Measurements from ENCODE around the gene OGDHL.
"Not testable (repeated sequence)": the region's sequence is repeated elsewhere in the genome, so short reads cannot be mapped to it uniquely, and the experiment has no call there.

OGDHL gene

DNA sequence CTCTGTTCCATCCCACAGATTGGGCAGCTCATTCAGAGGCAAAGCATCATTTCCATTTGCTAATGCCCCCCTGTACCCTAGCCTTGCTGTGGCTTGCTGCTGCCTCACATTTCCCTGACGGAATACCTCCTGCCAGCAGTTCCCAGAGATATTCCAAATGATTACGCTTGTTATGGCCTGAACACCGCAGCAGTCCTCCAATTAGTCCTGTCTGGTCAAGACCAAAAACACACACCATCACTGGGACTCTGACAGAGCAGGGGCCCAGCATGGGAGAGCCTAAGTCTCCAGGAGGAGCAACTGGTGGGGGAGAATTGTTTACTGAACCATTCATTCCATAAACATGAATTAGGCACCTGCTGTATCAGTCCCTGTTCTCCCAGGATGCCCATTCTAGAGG is 6.1 kb downstream of the OGDHL start:
- no peak for DNase-seq (ENCODE audit: low read depth)

DNA sequence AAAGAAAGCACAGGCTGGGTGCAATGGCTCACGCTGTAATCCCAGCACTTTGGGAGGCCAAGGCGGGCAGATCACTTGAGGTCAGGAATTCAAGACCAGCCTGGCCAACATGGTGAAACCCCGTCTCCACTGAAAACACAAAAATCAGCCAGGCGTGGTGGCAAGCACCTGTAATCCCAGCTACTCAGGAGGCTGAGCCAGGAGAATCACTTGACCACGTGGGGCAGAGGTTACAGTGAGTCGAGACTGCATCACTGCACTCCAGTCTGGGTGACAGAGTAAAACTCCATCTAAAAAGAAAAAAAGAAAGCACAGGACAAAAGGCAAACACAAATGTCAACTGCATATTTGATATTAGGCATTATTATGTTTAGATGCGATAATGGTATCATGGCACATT is 7.2 kb downstream of the OGDHL start:
- DNase-seq (ENCODE audit: low read depth), result not testable (repeated sequence)

DNA sequence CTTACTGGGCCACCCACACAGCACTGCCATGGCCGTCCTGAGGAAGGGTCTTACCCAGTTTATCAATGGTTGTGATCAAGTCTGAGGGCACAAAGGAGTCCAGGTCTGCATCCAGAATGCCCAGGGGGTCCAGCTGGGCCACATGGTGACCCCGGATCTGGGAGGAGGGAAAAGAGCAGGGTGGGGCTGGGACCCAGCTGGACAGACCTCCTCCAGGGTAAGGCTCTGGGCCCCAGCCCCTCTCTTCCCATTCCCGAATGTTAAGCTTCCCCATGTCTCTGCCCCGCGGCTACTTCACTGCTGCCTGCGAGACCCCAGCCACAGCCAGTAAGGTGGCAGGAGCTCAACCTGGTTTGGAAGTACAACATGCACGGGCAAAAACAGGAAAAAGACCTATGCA is 9.5 kb downstream of the OGDHL start:
- no peak for DNase-seq (ENCODE audit: low read depth)

DNA sequence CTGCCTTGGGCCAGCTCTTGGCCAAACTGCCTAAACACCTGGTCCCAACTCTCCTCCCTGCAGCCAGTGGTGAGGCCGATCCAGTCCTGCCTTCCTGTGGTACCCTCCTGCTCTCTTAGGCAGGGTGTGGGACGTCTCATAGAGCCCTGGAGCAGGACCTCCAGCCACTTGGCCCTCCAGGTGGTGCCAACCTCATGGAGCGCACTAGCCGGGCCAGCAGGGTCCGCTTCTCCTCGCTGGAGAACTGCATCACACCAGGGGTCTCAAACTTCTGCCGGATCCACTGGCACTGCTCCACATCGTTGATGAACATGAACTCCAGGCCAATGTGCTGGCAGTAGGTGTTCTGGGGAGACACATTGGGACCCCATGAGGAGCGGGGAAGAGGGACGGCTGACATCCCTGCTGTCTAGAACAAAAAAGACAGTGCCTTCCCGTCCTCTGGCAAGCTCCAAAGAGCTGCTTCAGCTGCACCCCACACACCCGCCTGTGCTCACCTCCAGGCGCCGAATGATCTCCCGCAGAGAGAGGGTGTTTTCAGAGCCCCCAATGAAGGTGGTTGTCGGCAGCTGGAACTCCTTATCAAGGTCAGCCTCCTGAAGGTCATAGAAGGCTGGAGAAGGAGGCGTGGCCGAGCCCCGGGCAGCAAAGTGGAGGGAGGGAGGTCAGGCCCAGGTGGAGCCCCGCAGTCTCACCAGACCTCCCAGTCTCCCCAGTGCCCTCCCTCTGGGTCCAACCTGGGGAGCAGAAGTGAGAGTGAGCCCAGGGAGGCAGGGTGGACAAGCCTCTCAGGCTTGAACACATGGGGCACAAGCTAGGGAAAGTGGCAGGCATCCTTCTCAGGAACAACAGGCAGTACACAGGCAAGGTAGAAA is 10.2 kb downstream of the OGDHL start:
- no peak for DNase-seq (ENCODE audit: low read depth)

DNA sequence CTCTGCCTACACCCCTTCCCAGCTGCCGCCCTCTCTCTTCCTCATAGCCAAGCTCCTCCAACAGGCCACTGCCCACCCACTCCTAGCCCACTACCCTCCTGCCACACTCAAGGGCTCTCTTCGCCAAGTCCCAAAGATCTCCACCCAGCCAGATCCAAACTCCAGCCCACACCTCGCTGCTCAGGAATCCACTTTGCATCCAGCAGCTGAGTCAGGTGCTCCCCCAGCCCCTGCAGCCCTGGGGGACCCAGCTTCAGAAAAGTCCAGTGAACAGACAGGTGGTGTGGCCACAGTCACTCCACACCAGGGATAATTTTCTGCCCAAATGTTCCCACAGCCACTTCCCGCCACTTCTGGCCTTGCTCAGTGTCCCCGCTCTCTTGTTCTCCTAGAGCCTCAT is 10.9 kb downstream of the OGDHL start:
- DNase-seq (ENCODE audit: low read depth), result no peak

DNA sequence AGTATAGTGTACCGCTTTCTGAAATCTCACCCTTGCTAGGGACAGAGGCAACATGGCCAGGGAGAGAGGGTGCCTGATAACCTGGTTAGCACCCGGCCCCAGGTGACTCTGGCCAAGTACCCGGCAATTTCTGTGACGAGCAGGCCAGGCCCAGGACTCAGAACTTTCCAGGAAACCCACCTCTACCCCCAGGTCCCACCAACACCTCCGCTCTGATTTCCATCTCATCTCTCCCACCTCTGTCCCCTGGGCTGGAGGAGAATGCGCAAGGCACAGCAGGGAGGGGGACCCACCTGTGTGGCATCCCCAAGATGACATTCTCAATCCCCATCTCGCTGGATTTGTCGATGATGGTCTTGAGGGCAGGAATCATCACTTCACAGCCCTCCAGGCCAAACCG is 11.6 kb downstream of the OGDHL start:
- no peak for DNase-seq (ENCODE audit: low read depth)

DNA sequence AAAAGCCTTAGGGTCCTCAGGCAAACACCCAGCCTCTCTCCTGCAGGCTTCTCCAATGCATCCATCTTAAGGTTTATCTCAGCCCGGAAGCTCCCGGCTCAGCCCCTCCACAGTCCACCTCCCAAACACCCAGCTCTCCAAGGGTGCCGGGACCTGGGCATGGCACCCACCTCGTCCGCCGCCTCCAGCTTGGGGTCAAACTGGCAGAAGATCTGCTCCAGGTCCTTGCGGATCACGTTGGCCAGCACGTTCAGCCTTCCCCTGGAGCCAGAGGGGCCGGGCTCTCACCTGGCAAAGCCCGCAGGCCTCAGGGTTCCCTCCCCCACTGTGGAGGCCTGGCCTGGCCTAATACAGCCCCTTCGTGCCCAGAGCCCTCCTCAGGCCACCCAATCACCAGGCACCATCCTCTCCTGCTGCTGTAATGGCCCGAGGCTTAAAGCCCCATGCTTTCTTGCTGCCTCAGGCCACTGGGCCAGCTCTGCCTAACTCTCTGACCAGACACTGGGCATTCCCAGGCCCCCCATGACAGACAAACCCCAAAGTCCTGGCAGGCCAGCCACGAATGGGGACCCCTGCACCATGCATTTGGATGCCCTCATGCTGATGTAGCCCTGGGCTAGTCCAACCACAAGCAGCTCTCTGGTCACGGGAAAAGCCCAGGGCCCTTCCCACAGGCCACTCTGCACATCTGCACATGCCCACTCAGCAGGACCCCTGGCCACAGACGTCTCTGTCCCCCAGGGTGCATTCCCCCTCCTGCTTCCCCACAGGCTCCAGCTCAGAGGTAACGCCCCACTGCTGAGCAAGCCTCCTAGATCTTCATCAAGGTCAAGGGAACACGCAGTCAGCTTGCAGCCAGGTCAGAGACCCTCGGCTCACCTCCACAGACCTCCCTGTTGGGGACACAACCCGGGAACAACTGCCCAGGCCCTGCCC is 12.3 kb downstream of the OGDHL start:
- no peak for DNase-seq (ENCODE audit: low read depth)

DNA sequence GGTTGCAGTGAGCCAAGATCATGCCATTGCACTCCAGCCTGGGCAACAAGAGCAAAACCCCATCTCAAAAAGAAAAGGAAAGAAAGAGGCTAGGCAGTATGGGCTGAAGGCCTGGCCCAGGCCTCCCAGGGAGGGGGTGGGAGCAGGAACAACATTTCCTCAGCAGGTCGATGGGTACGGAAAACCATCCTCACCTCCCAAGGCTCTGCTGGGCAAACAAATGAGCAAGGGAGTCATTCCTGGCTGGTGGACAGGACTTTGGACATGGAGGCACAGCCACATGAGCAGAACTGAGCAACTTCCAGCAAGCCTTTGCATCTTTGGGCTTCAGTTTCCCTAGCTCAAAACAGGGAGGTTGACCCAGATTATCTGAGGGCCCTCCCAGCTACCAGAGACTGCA is 13.0 kb downstream of the OGDHL start:
- no peak for DNase-seq (ENCODE audit: low read depth)

DNA sequence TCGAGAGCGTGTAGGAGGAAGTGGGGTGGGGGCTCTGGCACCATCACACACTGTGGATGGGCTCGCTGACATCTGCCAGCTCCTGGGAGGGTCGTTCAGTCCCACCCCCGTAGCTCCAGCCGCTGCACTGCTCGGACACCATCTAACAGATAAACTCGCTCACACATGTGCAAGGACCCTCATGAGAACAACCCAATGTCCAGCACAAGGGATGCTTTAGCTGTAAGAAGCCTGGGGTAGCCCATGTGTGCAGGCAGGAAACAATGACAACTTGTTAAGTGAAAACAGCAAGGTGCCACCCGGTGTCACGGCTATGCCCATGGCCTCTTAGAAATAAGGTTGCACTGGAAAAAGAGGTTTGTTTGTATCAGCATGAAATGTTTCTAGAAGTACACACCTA is 14.1 kb downstream of the OGDHL start:
- DNase-seq (ENCODE audit: low read depth), result no peak

DNA sequence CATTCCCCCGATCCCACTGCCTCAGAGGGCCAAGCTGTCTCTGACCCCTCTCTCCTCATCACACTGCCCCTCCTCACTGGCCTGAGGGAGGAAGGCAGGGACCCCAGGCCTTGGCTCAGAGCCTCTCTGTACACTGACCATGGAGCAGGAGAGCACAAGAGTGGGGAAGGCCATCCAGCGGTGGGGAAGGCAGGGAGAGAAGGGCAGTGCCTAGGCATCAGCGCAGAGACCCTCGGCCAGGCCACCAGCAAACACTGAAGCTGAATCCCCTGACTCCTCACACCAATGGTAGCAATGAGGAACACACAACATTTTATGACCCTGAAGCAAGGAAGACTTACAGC is 14.8 kb downstream of the OGDHL start:
- DNase-seq (ENCODE audit: low read depth), result no peak

DNA sequence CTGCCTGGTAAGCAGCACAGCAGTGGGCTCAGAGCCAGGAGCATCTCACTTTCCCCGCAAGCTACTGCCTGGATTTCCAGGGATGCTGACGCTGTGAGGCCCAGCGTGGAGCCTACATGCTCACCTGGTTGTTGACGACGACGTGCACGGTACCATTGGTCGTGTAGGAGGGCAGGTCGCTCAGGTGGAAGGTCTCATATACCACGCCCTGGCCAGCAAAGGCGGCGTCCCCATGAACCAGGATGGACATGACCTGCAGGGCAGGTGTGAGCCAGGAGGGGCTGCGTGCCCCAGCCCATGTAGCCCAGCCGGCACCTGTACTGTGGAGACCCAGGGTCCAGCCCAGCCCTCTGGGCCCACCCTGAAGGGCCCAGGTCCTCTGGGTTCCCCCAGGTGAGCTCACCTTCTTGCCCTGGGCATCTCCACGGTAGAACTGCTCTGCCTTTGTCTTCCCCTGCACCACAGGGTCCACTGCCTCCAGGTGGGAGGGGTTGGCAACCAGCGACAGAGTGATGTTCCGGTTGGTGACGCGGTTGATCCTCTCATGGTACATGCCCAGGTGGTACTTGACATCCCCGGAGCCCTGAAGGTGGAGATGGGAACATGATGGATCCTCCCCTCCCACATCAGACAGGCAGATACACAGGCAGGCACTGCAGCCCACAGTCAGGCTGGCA is 15.4 kb downstream of the OGDHL start:
- DNase-seq (ENCODE audit: low read depth), result no peak

DNA sequence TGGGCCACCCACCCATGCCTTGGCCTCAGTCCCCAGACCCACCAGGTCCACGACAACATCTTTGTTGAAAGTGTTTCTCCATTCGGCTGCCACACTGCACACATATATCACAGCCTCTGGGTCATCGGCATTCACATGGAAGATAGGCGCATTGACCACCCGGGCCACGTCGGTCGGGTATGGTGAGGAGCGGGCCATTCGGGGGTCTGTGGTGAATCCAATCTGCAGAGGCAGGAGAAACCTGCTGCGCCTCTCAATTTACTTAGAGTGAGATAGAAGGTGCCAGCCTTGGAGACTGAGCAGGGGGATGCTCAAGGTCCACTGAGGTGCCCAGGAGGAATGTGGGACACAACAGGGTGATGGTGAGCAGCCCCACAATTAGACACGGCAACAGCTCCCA is 16.4 kb downstream of the OGDHL start:
- DNase-seq (ENCODE audit: low read depth), result no peak

DNA sequence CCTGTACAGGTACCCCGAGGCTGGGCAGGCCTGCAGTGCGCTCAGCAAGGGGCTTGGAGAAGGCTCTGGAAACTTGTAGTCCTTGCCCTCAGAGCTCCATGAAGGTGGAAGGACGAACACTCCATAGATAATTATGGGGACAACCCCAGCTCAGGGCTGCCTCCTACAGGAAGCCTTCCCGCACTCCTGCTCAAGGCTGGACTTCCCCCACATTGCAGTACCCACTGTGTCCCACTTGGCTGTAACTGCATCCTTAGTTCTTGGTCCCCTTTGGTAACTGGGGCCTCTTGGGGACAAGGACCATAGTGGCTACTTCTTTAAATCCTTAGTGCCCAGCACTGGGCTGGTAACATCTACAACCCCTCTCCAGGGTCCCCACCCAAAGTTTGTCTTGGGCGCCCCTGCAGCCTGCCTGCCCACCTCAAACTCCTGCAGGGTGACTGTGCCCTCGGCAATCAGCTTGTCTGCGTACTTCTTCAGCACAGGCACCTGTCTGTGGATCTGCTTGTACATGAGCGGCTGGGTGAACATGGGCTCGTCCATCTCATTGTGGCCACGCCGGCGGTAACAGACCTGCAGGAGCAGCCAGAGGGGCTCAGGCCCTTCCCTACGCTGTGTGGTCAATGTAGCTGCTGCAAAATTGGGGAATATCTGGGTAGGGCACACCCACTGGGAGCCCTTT is 17.1 kb downstream of the OGDHL start:
- DNase-seq (ENCODE audit: low read depth), result no peak

DNA sequence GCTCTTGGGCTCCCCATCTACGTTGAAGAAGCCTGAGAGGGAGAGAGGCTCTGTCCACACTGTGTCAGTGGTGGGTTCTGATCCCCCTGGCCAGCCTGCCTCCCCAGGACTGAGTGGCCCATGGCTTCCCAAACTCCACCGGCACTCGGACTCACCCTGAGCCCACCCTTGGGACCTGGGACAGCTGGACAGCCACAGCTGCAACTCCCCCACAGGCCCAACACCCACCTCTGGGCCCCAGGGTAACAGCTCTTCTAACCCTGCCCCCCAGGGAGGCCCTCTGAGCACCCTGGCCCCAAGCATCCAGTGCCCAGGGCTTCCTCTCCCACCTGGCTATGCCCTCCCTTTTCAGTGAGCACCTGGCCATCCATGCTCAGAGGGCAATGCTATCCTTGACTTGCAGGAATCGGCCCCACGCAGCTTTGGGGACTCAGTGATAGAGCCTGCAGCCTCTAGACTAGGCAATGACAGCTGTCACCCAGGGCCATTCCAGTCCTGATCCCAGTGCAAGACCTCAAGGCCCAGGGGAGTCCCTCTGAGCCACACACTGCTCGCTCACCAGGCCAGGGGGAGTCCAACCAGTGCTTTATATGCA is 17.9 kb downstream of the OGDHL start:
- DNase-seq (ENCODE audit: low read depth), result no peak

DNA sequence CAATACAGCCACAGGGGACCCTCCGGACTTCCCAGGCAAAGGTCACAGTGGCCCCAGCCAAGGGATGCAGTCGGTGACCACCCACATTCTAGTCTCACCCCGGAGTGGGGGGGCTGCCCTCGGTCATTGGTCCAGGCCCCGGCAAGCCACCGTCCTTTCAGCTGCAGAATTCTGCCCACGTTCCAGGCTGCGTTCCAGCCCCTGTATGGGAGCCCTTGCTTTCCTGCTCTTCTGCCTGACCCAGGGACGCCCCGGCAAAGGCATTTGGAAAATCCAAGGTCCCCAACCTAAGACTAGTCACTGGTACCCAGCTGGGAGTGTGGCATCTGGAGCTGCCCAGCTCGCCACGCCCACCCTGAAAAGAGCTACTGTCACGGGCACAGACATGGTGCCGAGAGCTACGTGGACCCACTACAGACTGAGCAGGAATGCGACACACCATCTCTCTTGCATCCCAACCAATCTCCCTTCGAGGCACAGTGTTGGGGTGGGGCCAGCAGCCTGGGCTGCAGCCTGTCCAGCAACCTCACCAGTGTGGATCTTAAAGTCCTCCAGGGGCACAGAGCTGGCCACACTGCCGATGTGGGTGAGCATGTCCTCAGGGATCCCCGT is 18.6 kb downstream of the OGDHL start:
- no peak for DNase-seq (ENCODE audit: low read depth)

DNA sequence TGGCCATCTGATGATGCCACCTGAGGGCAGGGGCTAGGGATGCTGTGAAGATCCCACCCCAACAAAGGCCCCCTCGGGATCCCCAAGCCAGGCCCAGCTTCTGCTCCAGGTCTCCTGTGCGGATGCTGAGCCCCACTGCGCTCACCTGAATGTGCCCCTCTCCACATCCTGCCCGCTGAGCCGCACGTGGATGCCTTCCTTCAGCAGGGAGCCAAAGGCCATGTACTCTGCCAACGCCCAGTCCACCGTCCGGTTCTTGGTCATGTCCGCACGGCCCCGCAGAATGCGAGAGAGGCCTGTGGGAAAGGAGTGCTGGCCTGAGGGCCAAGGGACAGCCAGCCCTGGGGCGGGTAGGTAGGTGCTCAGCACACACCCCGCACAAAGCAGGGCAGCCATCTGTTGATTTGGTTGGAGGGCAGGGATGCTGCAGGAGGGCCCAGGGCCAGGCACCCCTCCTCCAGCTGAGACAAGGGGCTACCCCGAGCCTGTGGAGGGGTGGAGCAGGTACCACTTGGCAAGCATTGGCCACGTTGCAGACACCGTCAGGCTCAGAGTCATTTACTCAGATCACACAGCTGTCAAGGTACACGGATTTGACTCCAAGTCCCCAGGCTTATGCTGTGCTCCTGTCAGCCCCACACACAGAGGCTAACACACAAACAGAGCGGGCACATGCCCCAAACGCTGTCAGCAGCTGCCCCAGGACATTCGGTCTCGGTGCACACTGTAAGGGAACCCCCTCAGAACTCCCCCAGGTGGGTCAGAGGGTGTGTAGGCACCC is 19.2 kb downstream of the OGDHL start:
- DNase-seq (ENCODE audit: low read depth), result no peak

DNA sequence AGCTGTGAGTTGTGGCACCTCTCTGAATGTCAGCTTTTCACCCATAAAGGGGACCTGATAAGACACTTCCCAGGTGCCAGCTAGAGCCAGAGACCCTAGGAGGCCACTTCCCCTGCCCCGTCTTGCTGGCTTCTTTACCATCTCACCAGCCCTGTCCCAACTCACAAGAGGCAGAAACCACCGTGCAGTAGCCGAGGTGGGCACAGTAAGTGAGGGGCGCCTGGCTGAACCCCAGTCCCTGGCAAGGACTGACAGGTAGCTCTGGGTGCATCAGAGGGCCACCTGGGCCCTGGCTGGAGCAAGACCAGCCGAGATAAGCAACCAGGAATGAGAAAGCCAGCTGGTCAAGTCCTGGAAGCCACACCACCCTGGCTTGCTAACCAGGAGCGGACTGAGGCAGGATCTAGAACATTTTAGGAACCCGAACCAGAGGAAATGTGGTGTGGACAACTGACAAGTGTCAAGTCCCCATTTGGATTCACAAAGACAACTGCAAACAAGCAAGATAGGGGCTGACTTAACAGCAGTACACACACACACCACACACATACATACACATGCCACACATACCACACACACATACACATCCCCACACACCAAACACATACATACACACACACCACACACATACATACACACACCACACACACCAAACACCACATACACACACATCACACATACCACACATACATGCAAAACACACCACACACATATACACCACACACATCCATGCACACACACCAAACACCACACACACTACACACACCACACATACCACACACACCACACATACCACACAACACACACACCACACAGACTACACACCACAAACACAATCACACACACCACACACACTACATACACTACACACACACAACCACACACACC is 20.8 kb downstream of the OGDHL start:
- DNase-seq (ENCODE audit: low read depth), result no peak

DNA sequence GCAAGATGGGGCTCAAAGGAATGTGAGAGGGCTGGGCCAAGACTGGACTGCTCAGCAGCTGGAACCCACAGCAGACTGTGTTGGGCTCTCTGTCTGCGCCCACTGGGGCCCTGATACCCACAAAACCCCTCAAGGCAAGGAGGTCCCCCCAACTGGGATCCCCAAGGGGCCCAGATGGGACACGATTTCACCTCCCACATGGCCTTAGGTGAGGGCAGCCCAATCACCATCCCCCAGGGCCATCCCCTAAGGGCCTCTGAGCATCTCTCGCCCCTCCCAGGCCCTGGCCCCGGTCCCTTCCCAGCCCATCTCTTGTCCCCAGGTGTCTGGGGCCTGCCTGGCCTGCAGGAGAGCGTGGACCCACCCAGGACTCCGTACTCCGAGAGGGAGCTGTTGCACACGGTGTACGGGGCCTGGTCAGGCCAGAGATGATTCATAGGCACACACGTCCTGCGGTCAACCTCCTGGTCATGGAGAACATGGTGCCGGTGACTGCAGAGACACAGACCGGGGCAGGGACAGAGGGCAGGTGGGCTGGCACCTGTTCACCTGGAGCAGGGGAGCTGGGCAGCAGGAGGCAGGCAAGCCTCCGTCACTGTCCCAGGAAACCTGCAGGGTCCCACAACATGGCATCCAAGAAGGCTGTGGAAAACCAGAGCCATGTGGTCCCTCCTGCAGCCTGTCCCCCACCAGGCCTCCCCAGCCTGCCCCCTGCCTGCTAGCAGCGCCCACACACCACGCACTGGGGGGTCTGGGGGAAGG is 21.6 kb downstream of the OGDHL start:
- no peak for DNase-seq (ENCODE audit: low read depth)

DNA sequence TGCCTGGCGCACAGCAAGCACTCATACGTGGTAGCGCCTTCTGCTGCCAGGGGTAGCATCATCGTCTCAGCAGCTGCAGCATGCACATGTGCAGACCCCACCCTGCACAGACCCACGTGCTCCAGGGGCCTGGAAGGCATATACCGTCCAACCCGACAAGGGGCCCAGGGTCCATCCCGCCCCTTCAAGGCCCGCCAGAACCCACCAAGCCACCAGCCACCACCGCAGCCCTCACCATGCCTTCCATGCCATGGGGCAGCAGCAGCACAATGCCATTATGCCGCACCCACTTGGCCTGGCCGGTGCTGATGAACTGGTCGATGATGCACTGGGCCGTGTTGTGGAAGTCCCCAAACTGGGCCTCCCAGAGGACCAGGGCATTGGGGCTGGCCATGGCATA is 22.7 kb downstream of the OGDHL start:
- no peak for DNase-seq (ENCODE audit: low read depth)
